Common myeloid progenitor, CD34-positive (primary cell): ENCODE results near the gene KCNJ16.

Source experiments
- CTCF ChIA-PET: fragments of 350-600 bp; sonication (Branson Sonifier 250); formaldehyde crosslinking; loops from one replicate; lab custom pipeline; 2021; ENCODE audit warnings: antibody characterized with exemption; lab: Charles Lee
- POLR2A ChIA-PET: fragments of 350-600 bp; sonication (Branson Sonifier 250); formaldehyde crosslinking; loops from one replicate; lab custom pipeline; 2021; ENCODE audit warnings: antibody characterized with exemption; lab: Charles Lee
- DNase-seq, 3 donors: peaks; one replicate each; pipeline versions ENCODE4 v3.0.0 to v3.0.0-alpha.2; 2013
- H3K27ac ChIP-seq, 2 experiments: 1 replicate in 1 of 2; 2 replicates in 1 of 2; pipeline ENCODE4 v1.7.0; 2013; ENCODE audit warnings: inconsistent platforms in 2 of 2, low read length in 2 of 2, mild to moderate bottlenecking in 2 of 2, low read depth in 1 of 2, moderate library complexity in 1 of 2; ENCODE audit not compliant: severe bottlenecking in 2 of 2, insufficient read depth in 1 of 2, poor library complexity in 1 of 2
- H3K27me3 ChIP-seq, 5 experiments: replicated peaks in 2 of 5; 1 replicate in 3 of 5; 2 replicates in 2 of 5; pipeline versions ENCODE4 v1.6.1 to v1.7.0; 2013; ENCODE audit warnings: low read length in 4 of 5, mild to moderate bottlenecking in 2 of 5, moderate library complexity in 2 of 5, inconsistent platforms in 1 of 5; ENCODE audit not compliant: insufficient read depth in 5 of 5, control insufficient read depth in 4 of 5
- H3K36me3 ChIP-seq, 4 experiments: 1 replicate in 2 of 4; 2 replicates in 2 of 4; pipeline versions ENCODE4 v1.6.1 to v1.7.0; 2013; ENCODE audit warnings: low read length in 3 of 4, control low read depth in 1 of 4, mild to moderate bottlenecking in 1 of 4; ENCODE audit not compliant: control insufficient read depth in 4 of 4, insufficient read depth in 4 of 4
- H3K4me1 ChIP-seq, 4 experiments: 1 replicate in 3 of 4; 2 replicates in 1 of 4; pipeline versions ENCODE4 v1.6.1 to v1.7.1; 2013; ENCODE audit warnings: low read length in 3 of 4, mild to moderate bottlenecking in 3 of 4, control low read depth in 1 of 4, inconsistent platforms in 1 of 4, moderate library complexity in 1 of 4; ENCODE audit not compliant: control insufficient read depth in 4 of 4, insufficient read depth in 4 of 4; ENCODE audit errors: control extremely low read depth in 1 of 4
- H3K4me3 ChIP-seq, 7 experiments: 1 replicate in 4 of 7; 2 replicates in 3 of 7; pipeline versions ENCODE4 v1.5.1 to v1.7.0; 2013; ENCODE audit warnings: mild to moderate bottlenecking in 7 of 7, low read length in 6 of 7, moderate library complexity in 6 of 7, inconsistent platforms in 2 of 7, low read depth in 2 of 7, control low read depth in 1 of 7; ENCODE audit not compliant: insufficient read depth in 4 of 7, control insufficient read depth in 1 of 7; ENCODE audit errors: extremely low read depth in 1 of 7
- H3K9me3 ChIP-seq, 5 experiments: 1 replicate in 4 of 5; 2 replicates in 1 of 5; pipeline versions ENCODE4 v1.6.1 to v1.7.1; 2013; ENCODE audit warnings: low read length in 4 of 5, mild to moderate bottlenecking in 2 of 5, inconsistent platforms in 1 of 5, low read depth in 1 of 5, moderate library complexity in 1 of 5; ENCODE audit not compliant: control insufficient read depth in 4 of 5, insufficient read depth in 2 of 5; ENCODE audit errors: control extremely low read depth in 1 of 5
- WGBS: methylation state at CpG from one replicate; pipeline ENCODE4 v1.1.5; 2013; ENCODE audit not compliant: insufficient coverage; 5-methylcytosine and 5-hydroxymethylcytosine counted together

KCNJ16 gene

GRCh38 chr17:70114405-70114804, 39.4 kb downstream of the KCNJ16 start:
- peaks cover 0 to 3% (median under 1%) of the 10 kb centered on the region in 4 experiments for H3K4me1 ChIP-seq
- peaks cover 0 to 2% (median 0%) of the 10 kb centered on the region in 5 experiments for H3K27me3 ChIP-seq
- peaks cover 0 to 2% (median 0%) of the 10 kb centered on the region in 5 experiments for H3K9me3 ChIP-seq
- POLR2A ChIA-PET = no interaction called here
- H3K4me3 ChIP-seq = no peak overlapping the region
- CTCF ChIA-PET = no interaction called here
- no peak overlapping the region for H3K27ac ChIP-seq
- H3K36me3 ChIP-seq = no peaks in the 10 kb centered on the region
- no CpG with 5 or more reads among the region's 2 CpGs for WGBS
- DNase-seq = no peak

- ChIA-PET POLR2A (no interaction called here), CTCF (no interaction called here)
- Histone ChIP-seq H3K9me3 (peaks cover 0 to 2% (median 0%) of the 10 kb centered on the region in 5 experiments), H3K27ac (no peak overlapping the region), H3K4me1 (peaks cover 0 to 10% (median 7%) of the 10 kb centered on the region in 4 experiments), H3K36me3 (no peaks in the 10 kb centered on the region), H3K4me3 (no peak overlapping the region), H3K27me3 (peaks cover 0 to 2% (median 0%) of the 10 kb centered on the region in 5 experiments)
- DNase-seq = no peak
These were observed 40.1 kb downstream of the KCNJ16 start for GRCh38 chr17:70115126-70115525.

- WGBS = 100% methylated on average over 3 of the region's 3 CpGs
- H3K27ac ChIP-seq = no peak overlapping the region
- peaks cover 0 to 2% (median 0%) of the 10 kb centered on the region in 5 experiments for H3K9me3 ChIP-seq
- ChIA-PET POLR2A (no interaction called here), CTCF (no interaction called here)
- H3K36me3 ChIP-seq = no peaks in the 10 kb centered on the region
- no peak overlapping the region for H3K4me3 ChIP-seq
- peaks cover 0 to 2% (median 0%) of the 10 kb centered on the region in 5 experiments for H3K27me3 ChIP-seq
- no peak for DNase-seq
- peaks cover 4 to 28% (median 24%) of the 10 kb centered on the region in 4 experiments for H3K4me1 ChIP-seq
These were observed 41.9 kb downstream of the KCNJ16 start for GRCh38 chr17:70116919-70117318.

GRCh38 chr17:70119545-70119944, 44.5 kb downstream of the KCNJ16 start:
- Histone ChIP-seq H3K4me1 (peaks cover 4 to 53% (median 40%) of the 10 kb centered on the region in 4 experiments), H3K27ac (no peak overlapping the region), H3K9me3 (peaks cover 0 to 2% (median 0%) of the 10 kb centered on the region in 5 experiments), H3K27me3 (peaks cover 0 to 2% (median 0%) of the 10 kb centered on the region in 5 experiments), H3K36me3 (no peaks in the 10 kb centered on the region), H3K4me3 (no peak overlapping the region)
- ChIA-PET POLR2A (no interaction called here), CTCF (no interaction called here)
- DNase-seq = no peak
- 100% methylated on average over 1 of the region's 1 CpG for WGBS

GRCh38 chr17:70119983-70120382, 45.0 kb downstream of the KCNJ16 start:
- POLR2A ChIA-PET = no interaction called here
- WGBS = 27% methylated on average over 1 of the region's 2 CpGs
- Histone ChIP-seq H3K9me3 (peaks cover 0 to 2% (median 0%) of the 10 kb centered on the region in 5 experiments), H3K27me3 (peaks cover 0 to 2% (median 0%) of the 10 kb centered on the region in 5 experiments), H3K4me1 (peaks cover 4 to 57% (median 43%) of the 10 kb centered on the region in 4 experiments), H3K4me3 (no peak overlapping the region), H3K36me3 (no peaks in the 10 kb centered on the region), H3K27ac (no peak overlapping the region)
- CTCF ChIA-PET = no interaction called here
- peak; percentile 31 to 71 (median 54) for DNase-seq

GRCh38 chr17:70120425-70120824, 45.4 kb downstream of the KCNJ16 start:
- Histone ChIP-seq H3K36me3 (no peaks in the 10 kb centered on the region), H3K4me1 (peaks cover 4 to 59% (median 46%) of the 10 kb centered on the region in 4 experiments), H3K27me3 (peaks cover 0 to 2% (median 0%) of the 10 kb centered on the region in 5 experiments), H3K27ac (no peak overlapping the region), H3K4me3 (no peak overlapping the region), H3K9me3 (peaks cover 0 to 2% (median 0%) of the 10 kb centered on the region in 5 experiments)
- 93% methylated on average over 3 of the region's 4 CpGs for WGBS
- DNase-seq = peak in 2 of 3 donors; percentile 69 to 81
- ChIA-PET POLR2A (no interaction called here), CTCF (interaction anchor here (1.0 to 1.2 kb wide), 2 partner anchors 23 to 552 kb away, joined by 3 read pairs; no protein-coding TSS in a partner anchor)

GRCh38 chr17:70121126-70121525, 46.1 kb downstream of the KCNJ16 start:
- Histone ChIP-seq H3K4me3 (peak overlapping the region in 1 of 7 experiments; percentile 30), H3K9me3 (peaks cover 0 to 2% (median 0%) of the 10 kb centered on the region in 5 experiments), H3K4me1 (peaks cover 4 to 59% (median 46%) of the 10 kb centered on the region in 4 experiments), H3K36me3 (no peaks in the 10 kb centered on the region), H3K27me3 (peaks cover 0 to 2% (median 0%) of the 10 kb centered on the region in 5 experiments), H3K27ac (no peak overlapping the region)
- WGBS = 0% methylated on average over 1 of the region's 3 CpGs
- peak in 2 of 3 donors; percentile 42 to 58 for DNase-seq
- CTCF ChIA-PET = interaction anchor here (1.0 to 1.3 kb wide), 3 partner anchors 10 to 552 kb away, joined by 3 to 5 read pairs (median 3); no protein-coding TSS in a partner anchor
- POLR2A ChIA-PET = no interaction called here
